GM06990 (cell line): ENCODE results near the gene IKBKE.
A peak's percentile ranks its signal among the peaks of the same experiment; 100 is the strongest.
"Not testable (repeated sequence)": the region's sequence is repeated elsewhere in the genome, so short reads cannot be mapped to it uniquely, and the experiment has no call there.

Experiments used
- DNase-seq: peaks from one replicate; pipeline ENCODE4 v3.0.0-alpha.2; 2011; ENCODE audit not compliant: insufficient read length; ENCODE audit errors: extremely low read depth
- H3K27me3 ChIP-seq: replicated peaks from 2 replicates; pipeline ENCODE4 v1.6.0; 2011; ENCODE audit warnings: low read length; ENCODE audit not compliant: control insufficient read depth, insufficient read depth
- H3K36me3 ChIP-seq: 2 replicates; pipeline ENCODE4 v1.5.1; 2011; ENCODE audit warnings: low read length; ENCODE audit not compliant: control insufficient read depth, insufficient read depth
- H3K4me3 ChIP-seq: replicated peaks from 2 replicates; pipeline ENCODE4 v1.5.1; 2011; ENCODE audit warnings: low read depth, mild to moderate bottlenecking, control low read depth, low read length
- TF ChIP-seq, protein P1 (sequence below): IDR thresholded peaks from 2 replicates; pipeline ENCODE4 v1.5.1; 2011; ENCODE audit warnings: low read length, control low read depth, mild to moderate bottlenecking, inconsistent platforms; ENCODE audit not compliant: insufficient read depth, poor library complexity, severe bottlenecking

IKBKE gene

DNA sequence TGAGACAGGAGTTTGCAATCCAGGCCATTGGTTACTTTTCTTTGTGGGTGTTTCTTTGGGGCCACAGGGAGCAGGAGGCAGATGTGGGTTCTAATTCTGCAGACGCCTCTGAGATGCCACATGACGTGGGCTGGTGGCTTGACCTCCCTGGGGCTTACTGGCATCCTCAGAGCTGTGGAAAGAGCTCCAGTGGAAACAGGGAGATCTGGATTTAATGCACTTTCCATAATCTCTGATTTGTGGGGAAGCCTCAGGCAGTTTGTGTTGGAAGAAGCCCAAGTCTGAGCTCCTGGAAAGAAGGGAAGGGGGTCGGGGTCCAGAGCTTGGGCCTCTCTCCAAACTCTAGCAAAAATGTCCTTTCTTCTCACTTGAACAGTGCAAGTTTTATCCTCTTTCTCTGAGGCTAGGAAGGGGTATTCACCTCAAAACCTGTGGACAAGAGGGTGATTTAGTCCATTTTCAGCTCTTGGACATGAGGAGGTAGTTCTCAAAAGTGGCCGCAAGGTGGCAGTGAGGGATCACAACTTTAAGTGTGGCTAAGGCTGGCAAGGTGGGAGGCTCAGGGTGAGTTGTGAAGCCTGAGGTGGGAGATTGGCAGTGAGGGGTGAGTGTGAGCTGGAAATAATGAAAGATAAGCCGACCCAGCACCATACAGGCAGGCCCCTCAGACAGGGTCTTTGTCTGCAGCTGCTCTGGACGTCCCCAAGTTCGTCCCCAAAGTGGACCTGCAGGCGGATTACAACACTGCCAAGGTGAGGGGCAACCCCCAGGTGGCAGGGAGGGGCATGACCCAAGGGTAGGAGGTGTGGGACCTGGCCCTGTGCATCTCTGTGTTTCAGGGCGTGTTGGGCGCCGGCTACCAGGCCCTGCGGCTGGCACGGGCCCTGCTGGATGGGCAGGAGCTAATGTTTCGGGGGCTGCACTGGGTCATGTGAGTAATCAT, 9.2 kb downstream of the IKBKE start:
- TF ChIP-seq, protein P1, sequence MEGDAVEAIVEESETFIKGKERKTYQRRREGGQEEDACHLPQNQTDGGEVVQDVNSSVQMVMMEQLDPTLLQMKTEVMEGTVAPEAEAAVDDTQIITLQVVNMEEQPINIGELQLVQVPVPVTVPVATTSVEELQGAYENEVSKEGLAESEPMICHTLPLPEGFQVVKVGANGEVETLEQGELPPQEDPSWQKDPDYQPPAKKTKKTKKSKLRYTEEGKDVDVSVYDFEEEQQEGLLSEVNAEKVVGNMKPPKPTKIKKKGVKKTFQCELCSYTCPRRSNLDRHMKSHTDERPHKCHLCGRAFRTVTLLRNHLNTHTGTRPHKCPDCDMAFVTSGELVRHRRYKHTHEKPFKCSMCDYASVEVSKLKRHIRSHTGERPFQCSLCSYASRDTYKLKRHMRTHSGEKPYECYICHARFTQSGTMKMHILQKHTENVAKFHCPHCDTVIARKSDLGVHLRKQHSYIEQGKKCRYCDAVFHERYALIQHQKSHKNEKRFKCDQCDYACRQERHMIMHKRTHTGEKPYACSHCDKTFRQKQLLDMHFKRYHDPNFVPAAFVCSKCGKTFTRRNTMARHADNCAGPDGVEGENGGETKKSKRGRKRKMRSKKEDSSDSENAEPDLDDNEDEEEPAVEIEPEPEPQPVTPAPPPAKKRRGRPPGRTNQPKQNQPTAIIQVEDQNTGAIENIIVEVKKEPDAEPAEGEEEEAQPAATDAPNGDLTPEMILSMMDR: peak; percentile 78
- Histone ChIP-seq H3K4me3 (no peak overlapping the region), H3K36me3 (peaks cover 62% of the 10 kb centered on the region), H3K27me3 (no peaks in the 10 kb centered on the region)
- no peak for DNase-seq

DNA sequence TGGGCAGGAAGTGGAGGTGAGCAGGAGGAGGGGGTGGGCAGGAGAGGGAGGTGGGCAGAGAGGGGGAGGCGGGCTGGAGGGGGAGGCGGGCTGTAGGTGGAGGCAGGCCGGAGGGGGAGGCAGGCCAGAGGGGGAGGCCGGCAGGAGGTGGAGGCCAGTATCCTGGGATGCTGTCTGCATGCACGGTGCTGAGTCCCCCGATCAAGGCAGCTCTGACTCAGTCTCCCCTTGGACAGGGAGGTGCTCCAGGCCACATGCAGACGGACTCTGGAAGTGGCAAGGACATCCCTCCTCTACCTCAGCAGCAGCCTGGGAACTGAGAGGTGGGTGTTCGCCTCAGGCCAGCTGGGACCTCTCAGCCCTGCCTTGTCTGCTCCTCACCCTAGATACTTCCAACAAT, 9.9 kb downstream of the IKBKE start:
- no peak overlapping the region for H3K4me3 ChIP-seq
- DNase-seq: no peak
- TF ChIP-seq, protein P1: no peak

DNA sequence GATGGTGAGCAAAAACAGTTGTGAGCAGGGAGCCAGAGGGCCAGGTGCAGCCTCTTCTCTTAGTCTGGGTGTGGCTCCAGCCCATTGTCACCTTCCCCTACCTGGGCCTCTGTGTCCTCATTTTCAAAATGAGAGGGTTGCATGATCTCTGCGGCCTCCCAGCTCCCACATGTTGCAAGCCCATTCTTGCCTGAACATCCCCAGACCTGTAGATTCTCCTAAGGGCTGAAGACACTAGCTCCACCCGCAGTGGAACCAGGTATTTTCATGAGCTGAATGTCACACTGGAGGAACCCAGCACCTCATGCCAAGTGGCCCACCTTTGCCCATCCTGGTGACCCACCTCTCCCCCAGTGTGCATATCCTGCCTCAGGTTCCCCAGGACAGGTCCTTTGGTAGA, 12.3 kb downstream of the IKBKE start:
- no peak for DNase-seq

More for the DNA sequence above, 9.9 kb downstream of the IKBKE start:
- Histone ChIP-seq H3K36me3 (peaks cover 63% of the 10 kb centered on the region), H3K27me3 (no peaks in the 10 kb centered on the region)

DNA sequence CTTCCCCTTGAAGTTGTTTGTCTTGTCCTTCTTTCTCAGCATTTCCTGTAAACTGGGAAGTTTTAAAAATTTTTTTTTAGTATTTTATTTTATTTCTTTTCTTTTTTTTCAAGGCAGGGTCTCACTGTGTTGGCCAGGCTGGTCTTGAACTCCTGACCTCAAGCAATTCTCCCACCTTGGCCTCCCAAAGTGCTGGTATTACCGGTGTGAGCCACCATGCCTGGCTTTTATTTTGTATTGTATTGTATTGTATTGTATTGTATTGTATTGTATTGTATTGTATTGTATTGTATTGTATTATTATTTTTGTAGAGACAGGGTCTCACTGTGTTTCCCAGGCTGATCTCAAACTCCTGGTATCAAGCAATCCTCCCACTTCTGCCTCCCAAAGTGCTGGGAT, 13.6 kb downstream of the IKBKE start:
- H3K27me3 ChIP-seq, H3K4me3 ChIP-seq, DNase-seq: not testable (repeated sequence)
- peaks cover 60% of the 10 kb centered on the region for H3K36me3 ChIP-seq

More for the DNA sequence above, 12.3 kb downstream of the IKBKE start:
- H3K27me3 ChIP-seq: no peaks in the 10 kb centered on the region
- no peak overlapping the region for H3K4me3 ChIP-seq
- peaks cover 61% of the 10 kb centered on the region for H3K36me3 ChIP-seq
- TF ChIP-seq, protein P1: no peak

DNA sequence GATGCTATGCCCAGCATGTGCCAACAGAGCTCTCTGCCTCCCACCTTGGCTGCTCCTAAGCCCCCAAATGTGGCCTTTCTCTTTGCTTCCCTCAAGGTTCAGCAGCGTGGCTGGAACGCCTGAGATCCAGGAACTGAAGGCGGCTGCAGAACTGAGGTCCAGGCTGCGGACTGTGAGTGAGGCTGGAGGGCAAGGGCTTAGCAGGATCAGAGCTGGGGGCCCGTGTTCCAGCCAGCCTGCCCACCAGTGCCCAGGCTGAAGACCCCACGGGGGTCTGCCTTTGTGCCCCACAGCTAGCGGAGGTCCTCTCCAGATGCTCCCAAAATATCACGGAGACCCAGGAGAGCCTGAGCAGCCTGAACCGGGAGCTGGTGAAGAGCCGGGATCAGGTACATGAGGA, 14.6 kb downstream of the IKBKE start:
- DNase-seq: no peak
- peaks cover 54% of the 10 kb centered on the region for H3K36me3 ChIP-seq
- TF ChIP-seq, protein P1: no peak
- no peak overlapping the region for H3K4me3 ChIP-seq
- H3K27me3 ChIP-seq: no peaks in the 10 kb centered on the region

DNA sequence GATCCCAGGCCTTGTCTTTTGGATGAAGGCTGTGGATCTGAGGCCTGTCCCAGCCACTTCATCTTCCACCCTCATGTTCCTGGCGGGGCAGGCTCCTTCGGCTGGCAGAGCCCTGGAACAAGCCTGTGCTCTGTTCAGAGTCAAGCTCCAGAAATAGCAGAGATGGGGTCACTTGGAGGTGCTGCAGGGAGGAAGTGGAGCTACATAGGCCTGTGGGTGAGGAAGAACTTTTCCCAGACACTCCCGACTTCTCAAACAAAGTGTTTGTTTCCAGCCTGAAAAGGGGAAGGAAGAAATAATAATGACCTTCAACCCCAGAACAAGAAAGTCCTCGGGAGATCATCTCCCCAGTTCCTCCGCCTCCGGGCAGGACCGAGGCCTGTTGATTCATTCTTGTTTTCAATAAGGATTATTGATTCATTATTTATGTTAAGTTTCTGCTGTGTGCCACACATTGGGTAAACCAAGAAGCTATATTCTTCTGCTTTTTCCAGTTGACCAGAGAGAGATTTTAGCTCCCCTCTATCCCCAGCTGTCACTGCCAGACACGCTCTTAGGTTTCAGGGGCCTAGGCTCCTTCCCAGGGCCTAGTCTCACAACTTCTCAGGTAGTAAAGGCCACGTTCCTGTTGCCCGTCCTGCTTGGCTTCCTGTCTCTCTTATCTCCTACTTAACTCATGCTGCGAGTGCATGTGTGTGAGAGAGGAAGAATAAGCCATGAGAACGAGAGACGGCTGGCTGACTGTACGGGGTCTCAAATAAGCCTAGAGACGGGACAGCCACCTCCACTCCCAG, 16.9 kb downstream of the IKBKE start:
- peaks cover 58% of the 10 kb centered on the region for H3K36me3 ChIP-seq

More for the DNA sequence above, 16.9 kb downstream of the IKBKE start:
- H3K27me3 ChIP-seq: no peaks in the 10 kb centered on the region
- DNase-seq: no peak
- TF ChIP-seq, protein P1: no peak
- H3K4me3 ChIP-seq: no peak overlapping the region
